NT2/D1 (cell line): ENCODE results near the gene PSMB10.

Source experiments
- SUZ12 ChIP-seq: IDR thresholded peaks from 2 replicates; pipeline ENCODE4 v1.6.1; 2011; ENCODE audit not compliant: insufficient read length, insufficient read depth; ENCODE audit errors: extremely low read depth
- ZNF274 ChIP-seq: IDR thresholded peaks from 2 replicates; pipeline ENCODE4 v1.6.1; 2011; ENCODE audit warnings: mild to moderate bottlenecking, low read depth, low read length

- TF ChIP-seq SUZ12 (no peak), ZNF274 (no peak)
These were observed 10.4 kb upstream of the PSMB10 start for GRCh38 chr16:67946966-67947558.
